H1 (cell line): ENCODE results near the gene FABP6. TPM values are rescaled to one million over a fixed set of nuclear protein-coding genes. Genes with fewer than 3 reads are reported as not detected.

ENCODE experiments used
- CTCF ChIA-PET: fragments of 300-600 bp; sonication (Branson Sonifier 250); formaldehyde crosslinking; loops from one replicate; lab custom pipeline; 2021; ENCODE audit not compliant: partially characterized antibody; lab: Charles Lee
- POLR2A ChIA-PET: fragments of 300-600 bp; sonication (Branson Sonifier 250); formaldehyde crosslinking; loops from one replicate; lab custom pipeline; 2021; ENCODE audit warnings: inconsistent platforms; ENCODE audit not compliant: partially characterized antibody; lab: Charles Lee
- DNase-seq, 2 experiments: peaks; one replicate each; pipeline versions ENCODE4 v3.0.0 to v3.0.0-alpha.2; 2010 to 2022; ENCODE audit warnings: low spot score in 2 of 2, low read depth in 1 of 2, mixed read lengths in 1 of 2
- FAIRE-seq: peaks from 2 replicates; lab custom pipeline; 2011; peaks lifted over from hg19 to GRCh38; lab: Jason Lieb, UNC
- H2AFZ ChIP-seq: 2 replicates; pipeline ENCODE4 v1.8.1; 2012; ENCODE audit warnings: low read length, inconsistent platforms
- H2AK5ac ChIP-seq: 2 replicates; pipeline ENCODE4 v1.6.1; 2013; ENCODE audit warnings: low read depth, low read length
- H2BK120ac ChIP-seq: replicated peaks from 2 replicates; pipeline ENCODE3; 2013; ENCODE audit warnings: low read depth, low read length, inconsistent platforms
- H2BK12ac ChIP-seq: 2 replicates; pipeline ENCODE4 v1.6.1; 2013; ENCODE audit warnings: low read depth, low read length
- H2BK15ac ChIP-seq: 2 replicates; pipeline ENCODE4 v1.6.1; 2013; ENCODE audit warnings: low read length
- H2BK20ac ChIP-seq: 2 replicates; pipeline ENCODE4 v1.6.1; 2013; ENCODE audit warnings: low read length
- H2BK5ac ChIP-seq: 2 replicates; pipeline ENCODE4 v1.6.1; 2013; ENCODE audit warnings: low read depth, low read length
- H3K14ac ChIP-seq: 2 replicates; pipeline ENCODE4 v1.6.1; 2013; ENCODE audit warnings: inconsistent platforms; ENCODE audit not compliant: insufficient read length
- H3K18ac ChIP-seq: 2 replicates; pipeline ENCODE4 v1.6.1; 2013; ENCODE audit warnings: low read length; ENCODE audit errors: extremely low read depth
- H3K23ac ChIP-seq: 2 replicates; pipeline ENCODE4 v1.6.1; 2013; ENCODE audit warnings: inconsistent platforms; ENCODE audit not compliant: insufficient read length
- H3K23me2 ChIP-seq: 2 replicates; pipeline ENCODE4 v1.6.1; 2013; ENCODE audit warnings: low read depth, low read length
- H3K27ac ChIP-seq: 2 replicates; pipeline ENCODE4 v1.6.1; 2011; ENCODE audit warnings: low read depth, low read length, inconsistent platforms
- H3K27me3 ChIP-seq, 4 experiments: replicated peaks in 1 of 4; 1 replicate in 1 of 4; 2 replicates in 3 of 4; pipeline versions ENCODE4 v1.6.1 to v1.8.1; 2011 to 2013; ENCODE audit warnings: low read length in 3 of 4, mild to moderate bottlenecking in 3 of 4, inconsistent platforms in 2 of 4, mixed read lengths in 2 of 4, moderate library complexity in 1 of 4; ENCODE audit not compliant: control insufficient read depth in 3 of 4, insufficient read depth in 3 of 4; ENCODE audit errors: extremely low read depth in 1 of 4
- H3K36me3 ChIP-seq, 4 experiments: 2 replicates each; pipeline versions ENCODE4 v1.6.1 to v1.8.1; 2011 to 2013; ENCODE audit warnings: mild to moderate bottlenecking in 4 of 4, low read length in 3 of 4, moderate library complexity in 2 of 4, control low read depth in 1 of 4, inconsistent platforms in 1 of 4; ENCODE audit not compliant: insufficient read depth in 4 of 4, control insufficient read depth in 2 of 4
- H3K4ac ChIP-seq: replicated peaks from 2 replicates; pipeline ENCODE3; 2013; ENCODE audit warnings: low read length, low read depth, mixed read lengths, inconsistent platforms; ENCODE audit not compliant: insufficient read length
- H3K4me1 ChIP-seq, 4 experiments: replicated peaks in 1 of 4; 1 replicate in 1 of 4; 2 replicates in 3 of 4; pipeline versions ENCODE4 v1.6.1 to v1.8.1; 2011 to 2013; ENCODE audit warnings: low read length in 3 of 4, inconsistent platforms in 2 of 4, mixed read lengths in 1 of 4; ENCODE audit not compliant: insufficient read depth in 4 of 4, control insufficient read depth in 3 of 4
- H3K4me2 ChIP-seq, 2 experiments: 2 replicates each; pipeline versions ENCODE4 v1.6.1 to v1.8.1; 2011 to 2013; ENCODE audit warnings: low read depth in 2 of 2, low read length in 2 of 2, control low read depth in 1 of 2, inconsistent platforms in 1 of 2, mild to moderate bottlenecking in 1 of 2; ENCODE audit not compliant: insufficient read depth in 1 of 2
- H3K4me3 ChIP-seq, 4 experiments: fragments of 200-600, 300-600 bp in 1 of 4; sonication (generic), shearing (Covaris generic), sonication (Bioruptor Twin) in 1 of 4; 2 replicates each; pipeline versions ENCODE4 v1.5.1 to v1.8.1; 2011 to 2016; ENCODE audit warnings: low read length in 4 of 4, low read depth in 3 of 4, control low read depth in 2 of 4, inconsistent platforms in 2 of 4, mild to moderate bottlenecking in 2 of 4, mixed read lengths in 1 of 4, moderate library complexity in 1 of 4; ENCODE audit not compliant: insufficient read depth in 2 of 4; ENCODE audit errors: extremely low read depth in 1 of 4
- H3K56ac ChIP-seq: replicated peaks from 2 replicates; pipeline ENCODE3; 2013; ENCODE audit warnings: low read depth, mild to moderate bottlenecking, mixed read lengths, low read length, inconsistent platforms; ENCODE audit not compliant: insufficient read length
- H3K79me1 ChIP-seq: 2 replicates; pipeline ENCODE4 v1.6.1; 2013; ENCODE audit warnings: low read depth, low read length, control low read depth
- H3K79me2 ChIP-seq, 2 experiments: 2 replicates each; pipeline versions ENCODE4 v1.6.1 to v1.8.1; 2012 to 2013; ENCODE audit warnings: low read length in 2 of 2, mild to moderate bottlenecking in 2 of 2, inconsistent platforms in 1 of 2; ENCODE audit not compliant: insufficient read depth in 2 of 2, control insufficient read depth in 1 of 2
- H3K9ac ChIP-seq, 4 experiments: replicated peaks in 1 of 4; 1 replicate in 1 of 4; 2 replicates in 3 of 4; pipeline versions ENCODE4 v1.6.1 to v1.8.1; 2011 to 2013; ENCODE audit warnings: low read depth in 3 of 4, low read length in 3 of 4, control low read depth in 2 of 4, mild to moderate bottlenecking in 2 of 4, moderate library complexity in 2 of 4, inconsistent platforms in 1 of 4; ENCODE audit errors: extremely low read depth in 1 of 4
- H3K9me3 ChIP-seq, 2 experiments: 2 replicates each; pipeline versions ENCODE4 v1.6.1 to v1.8.1; 2012 to 2013; ENCODE audit warnings: mild to moderate bottlenecking in 2 of 2, moderate library complexity in 2 of 2, control low read depth in 1 of 2, inconsistent platforms in 1 of 2, low read depth in 1 of 2, low read length in 1 of 2, mixed read lengths in 1 of 2; ENCODE audit not compliant: insufficient read depth in 2 of 2
- H4K20me1 ChIP-seq, 2 experiments: replicated peaks in 1 of 2; 2 replicates each; pipeline versions ENCODE3 to v1.8.1; 2011 to 2013; ENCODE audit warnings: inconsistent platforms in 2 of 2, low read length in 2 of 2, mild to moderate bottlenecking in 1 of 2; ENCODE audit not compliant: insufficient read depth in 2 of 2, control insufficient read depth in 1 of 2
- H4K5ac ChIP-seq: 2 replicates; pipeline ENCODE4 v1.6.1; 2013; ENCODE audit warnings: low read length, low read depth, mixed read lengths, inconsistent platforms; ENCODE audit not compliant: insufficient read length
- H4K8ac ChIP-seq: 2 replicates; pipeline ENCODE4 v1.8.0; 2013; ENCODE audit warnings: mild to moderate bottlenecking, moderate library complexity, low read length, inconsistent platforms; ENCODE audit not compliant: insufficient read depth; ENCODE audit errors: extremely low read depth
- H4K91ac ChIP-seq: replicated peaks from 2 replicates; pipeline ENCODE3; 2013; ENCODE audit warnings: low read length, mixed read lengths, inconsistent platforms; ENCODE audit not compliant: insufficient read length
- BCL11A ChIP-seq, 2 experiments: IDR thresholded peaks; one replicate each; pipeline ENCODE4 v1.6.1; 2011; ENCODE audit warnings: low read depth in 2 of 2, low read length in 2 of 2, mild to moderate bottlenecking in 2 of 2
- PHF8 ChIP-seq: fragments of 200-600 bp; sonication (generic); conservative IDR thresholded peaks from 2 replicates; pipeline ENCODE4 v1.7.1; 2012; ENCODE audit warnings: low read depth, mild to moderate bottlenecking, inconsistent platforms, low read length, moderate library complexity
- RBBP5 ChIP-seq: IDR thresholded peaks from 2 replicates; pipeline ENCODE4 v1.7.1; 2012; ENCODE audit warnings: low read depth, mild to moderate bottlenecking, inconsistent platforms, low read length, moderate library complexity, borderline replicate concordance
- RXRA ChIP-seq: IDR thresholded peaks from 2 replicates; pipeline ENCODE4 v1.6.1; 2011; ENCODE audit warnings: low read depth, mild to moderate bottlenecking, low read length, moderate library complexity; ENCODE audit not compliant: insufficient read depth
- SP2 ChIP-seq: IDR thresholded peaks from 2 replicates; pipeline ENCODE4 v1.6.1; 2012; ENCODE audit warnings: mild to moderate bottlenecking, low read length, inconsistent platforms
- WGBS, 2 experiments: shearing (Covaris generic) in 1 of 2; methylation state at CpG; one replicate each; pipeline versions ENCODE4 v1.1.6 to v1.1.7; 2013 to 2015; ENCODE audit warnings: low lambda C conversion rate in 2 of 2, mixed read lengths in 2 of 2, inconsistent platforms in 1 of 2, low coverage in 1 of 2, missing lambda C conversion rate in 1 of 2; ENCODE audit not compliant: insufficient replicate concordance in 2 of 2, insufficient coverage in 1 of 2, insufficient read length in 1 of 2; ENCODE audit errors: extremely low coverage in 1 of 2, missing lambda C conversion rate in 1 of 2; 5-methylcytosine and 5-hydroxymethylcytosine counted together
- polyA plus RNA-seq, 7 experiments: library from polyadenylated mRNA; depleted of rRNA in 3 of 7; stranded (reverse) in 5 of 7; unstranded in 2 of 7; fragments of >200 nt in 5 of 7; fragments of 200-250 nt in 2 of 7; gene quantifications; 1 replicate in 5 of 7; 2 replicates in 1 of 7; 4 replicates in 1 of 7; pipeline versions ENCODE4 v1.2.1 to v1.2.3, GENCODE V29; 2011 to 2013; ENCODE audit warnings: missing spikeins in 2 of 7, mixed read lengths in 2 of 7
- total RNA-seq: library from RNA; stranded (reverse); fragmentation: NEBNext Ultra II Directional; extraction: Animal tissue kit (Norgen Biotek cat#: 25700); gene quantifications from 2 replicates; pipeline ENCODE4 v1.2.1, GENCODE V29; 2021

Gene FABP6
- total and polyA plus RNA-seq, 2 of the 8 experiments (the other 6 are each of a cell fraction or from before 2014, with no cell fraction given), result 4.8 to 6.1 TPM

GRCh38 chr5:160251406-160252155 lies 22.3 kb downstream of the FABP6 start:
- Histone ChIP-seq H3K27me3 (no peaks in the 10 kb centered on the region), H4K91ac (no peak overlapping the region), H3K56ac (no peak overlapping the region), H3K14ac (no peak overlapping the region), H2BK15ac (no peak overlapping the region), H2BK20ac (no peak overlapping the region), H3K18ac (no peak overlapping the region), H3K4me2 (no peak overlapping the region), H3K79me1 (no peaks in the 10 kb centered on the region), H3K23ac (no peak overlapping the region), H3K4ac (no peak overlapping the region), H2BK120ac (no peak overlapping the region), H3K9ac (no peak overlapping the region), H3K23me2 (no peaks in the 10 kb centered on the region), H3K27ac (no peak overlapping the region), H2BK5ac (no peak overlapping the region), H2BK12ac (no peak overlapping the region), H3K36me3 (peaks cover 15 to 45% (median 31%) of the 10 kb centered on the region in 4 experiments; a peak in 6 of 8 replicates), H3K9me3 (no peaks in the 10 kb centered on the region), H3K4me3 (no peak overlapping the region), H2AK5ac (no peak overlapping the region)
- DNase-seq (no peak), FAIRE-seq (no peak)
- POLR2A ChIA-PET, result interaction anchor here (0.6 to 1.3 kb wide), 3 partner anchors 9 to 24 kb away, joined by 3 to 4 read pairs (median 3); no protein-coding TSS in a partner anchor
- WGBS, 2 experiments, result 90% methylated on average over 14 of the region's 14 CpGs; no CpG with 5 or more reads in 1 of the 2 experiments
- CTCF ChIA-PET, result interaction anchor here (0.6 to 29.3 kb wide), 7 partner anchors 2 to 107 kb away, joined by 3 to 362 read pairs (median 15); no protein-coding TSS in a partner anchor
- TF ChIP-seq PHF8 (no peak), RXRA (no peak), RBBP5 (no peak), SP2 (no peak), BCL11A (IDR thresholded peaks at IDR 0.05; ENCODE audit: low read depth in 2 of 2, low read length in 2 of 2) (no peak)
- TF ChIP-seq, all 59 proteins: peak for 0
- no peaks in the 10 kb centered on the region for H3K4me1 ChIP-seq
- peak overlapping the region; percentile 81; the same call in 1 of the 2 replicates for H4K8ac ChIP-seq
- no peaks in the 10 kb centered on the region for H4K20me1 ChIP-seq
- no peaks in the 10 kb centered on the region for H3K79me2 ChIP-seq
- H4K5ac ChIP-seq, result no peak overlapping the region
- H2AFZ ChIP-seq, result no peak overlapping the region
